IMR-90 (cell line): Measurements from ENCODE around the gene PLXNB3. TPM values are rescaled to one million over a fixed set of nuclear protein-coding genes. Genes with fewer than 3 reads are reported as not detected.

ENCODE experiments used
- ATAC-seq: fragments of 200-7000 bp; cut with Tn5 transposase; 2 replicates; pipeline ENCODE4 v1.9.1; 2020; ENCODE audit warnings: low read depth, mild to moderate bottlenecking, moderate library complexity
- BruUV-seq: library from RNA; stranded (reverse); fragments of 400-500 nt; replicated peaks from 2 replicates; lab custom pipeline; 2021; lab: Mats Ljungman, UMichigan
- CTCF ChIA-PET: fragments of 300-600 bp; formaldehyde crosslinking; extraction: SDS; loops from one replicate; lab custom pipeline; 2021; ENCODE audit warnings: antibody characterized with exemption; lab: Yijun Ruan, JAX
- POLR2A ChIA-PET: fragments of 300-600 bp; sonication (Branson Sonifier 250); formaldehyde crosslinking; loops from one replicate; lab custom pipeline; 2022; ENCODE audit warnings: antibody characterized with exemption; ENCODE audit not compliant: unreplicated experiment; lab: Charles Lee
- DNase-seq: peaks from one replicate; pipeline ENCODE4 v3.0.0; 2013
- H2AFZ ChIP-seq: replicated peaks from 2 replicates; pipeline ENCODE3; 2013; ENCODE audit warnings: low read length, mild to moderate bottlenecking; ENCODE audit not compliant: poor library complexity
- H2AK5ac ChIP-seq: 2 replicates; pipeline ENCODE4 v1.6.1; 2013; ENCODE audit warnings: low read depth, low read length, inconsistent platforms
- H2AK9ac ChIP-seq: replicated peaks from 2 replicates; pipeline ENCODE3; 2013; ENCODE audit warnings: mild to moderate bottlenecking, low read depth, low read length, moderate library complexity; ENCODE audit not compliant: poor library complexity
- H2BK120ac ChIP-seq: 2 replicates; pipeline ENCODE4 v1.6.1; 2013; ENCODE audit warnings: low read depth, low read length, inconsistent platforms
- H2BK15ac ChIP-seq: 3 replicates; pipeline ENCODE4 v1.6.1; 2013; ENCODE audit warnings: low read depth, low read length, inconsistent platforms
- H2BK20ac ChIP-seq: 2 replicates; pipeline ENCODE4 v1.6.1; 2013; ENCODE audit warnings: low read depth, mild to moderate bottlenecking, inconsistent platforms, low read length, moderate library complexity
- H2BK5ac ChIP-seq: 2 replicates; pipeline ENCODE4 v1.6.1; 2013; ENCODE audit warnings: mild to moderate bottlenecking, low read depth, low read length, inconsistent platforms; ENCODE audit not compliant: poor library complexity, severe bottlenecking
- H3K14ac ChIP-seq: replicated peaks from 2 replicates; pipeline ENCODE4 v1.6.1; 2013; ENCODE audit warnings: low read depth, low read length, inconsistent platforms
- H3K18ac ChIP-seq: 2 replicates; pipeline ENCODE4 v1.6.1; 2013; ENCODE audit warnings: low read depth, low read length, control low read depth
- H3K23ac ChIP-seq: 2 replicates; pipeline ENCODE4 v1.6.1; 2013; ENCODE audit warnings: low read depth, low read length, inconsistent platforms
- H3K27ac ChIP-seq: 2 replicates; pipeline ENCODE4 v1.5.1; 2013; ENCODE audit warnings: mild to moderate bottlenecking, control low read depth, low read length; ENCODE audit not compliant: insufficient read depth
- H3K27me3 ChIP-seq: 2 replicates; pipeline ENCODE4 v1.6.1; 2013; ENCODE audit warnings: low read length; ENCODE audit not compliant: control insufficient read depth, insufficient read depth
- H3K36me3 ChIP-seq: 2 replicates; pipeline ENCODE4 v1.6.1; 2013; ENCODE audit warnings: low read length, mixed read lengths; ENCODE audit not compliant: control insufficient read depth, insufficient read depth
- H3K4ac ChIP-seq: 2 replicates; pipeline ENCODE4 v1.6.1; 2013; ENCODE audit warnings: low read depth, low read length, inconsistent platforms
- H3K4me1 ChIP-seq: 2 replicates; pipeline ENCODE4 v1.6.1; 2013; ENCODE audit warnings: low read length, mixed read lengths; ENCODE audit not compliant: control insufficient read depth, insufficient read depth
- H3K4me2 ChIP-seq: 2 replicates; pipeline ENCODE4 v1.6.1; 2013; ENCODE audit warnings: low read depth, mild to moderate bottlenecking, control low read depth, low read length, moderate library complexity
- H3K4me3 ChIP-seq: 2 replicates; pipeline ENCODE4 v1.5.1; 2013; ENCODE audit warnings: low read depth, mild to moderate bottlenecking, control low read depth, low read length, moderate library complexity; ENCODE audit not compliant: insufficient read depth
- H3K56ac ChIP-seq: 2 replicates; pipeline ENCODE4 v1.6.1; 2013; ENCODE audit warnings: low read length, inconsistent platforms; ENCODE audit not compliant: insufficient read depth; ENCODE audit errors: extremely low read depth
- H3K79me1 ChIP-seq, 2 experiments: 2 replicates each; pipeline ENCODE4 v1.6.1; 2013; ENCODE audit warnings: low read length in 2 of 2, inconsistent platforms in 1 of 2, low read depth in 1 of 2
- H3K9ac ChIP-seq: 2 replicates; pipeline ENCODE4 v1.6.1; 2013; ENCODE audit warnings: low read depth, low read length, control low read depth
- H3K9me1 ChIP-seq: 2 replicates; pipeline ENCODE4 v1.6.1; 2013; ENCODE audit warnings: low read length, inconsistent platforms; ENCODE audit not compliant: insufficient read depth
- H3K9me3 ChIP-seq: 2 replicates; pipeline ENCODE4 v1.6.1; 2013; ENCODE audit warnings: low read length; ENCODE audit not compliant: control insufficient read depth, insufficient read depth
- H4K20me1 ChIP-seq: 2 replicates; pipeline ENCODE4 v1.6.1; 2013; ENCODE audit warnings: low read length, inconsistent platforms; ENCODE audit not compliant: insufficient read depth
- H4K5ac ChIP-seq: 2 replicates; pipeline ENCODE4 v1.6.1; 2013; ENCODE audit warnings: mild to moderate bottlenecking, low read depth, low read length, control low read depth
- H4K8ac ChIP-seq, 2 experiments: 2 replicates each; pipeline ENCODE4 v1.6.1; 2013; ENCODE audit warnings: low read depth in 2 of 2, low read length in 2 of 2, control low read depth in 1 of 2, inconsistent platforms in 1 of 2
- H4K91ac ChIP-seq: 2 replicates; pipeline ENCODE4 v1.6.1; 2013; ENCODE audit warnings: low read depth, low read length, inconsistent platforms; ENCODE audit not compliant: insufficient read depth
- BHLHE40 ChIP-seq: fragments of 150-350 bp; IDR thresholded peaks from 2 replicates; pipeline ENCODE4 v1.6.1; 2016; ENCODE audit warnings: mild to moderate bottlenecking, low read depth, low read length
- CEBPB ChIP-seq: IDR thresholded peaks from 2 replicates; pipeline ENCODE4 v1.6.1; 2012; ENCODE audit warnings: low read depth, low read length, improper control_type of control experiment
- CTCF ChIP-seq: conservative IDR thresholded peaks from 2 replicates; pipeline ENCODE4 v1.5.1; 2012; ENCODE audit warnings: mild to moderate bottlenecking, low read depth, low read length, improper control_type of control experiment
- ELK1 ChIP-seq: fragments of 150-350 bp; IDR thresholded peaks from 2 replicates; pipeline ENCODE4 v1.6.1; 2016; ENCODE audit warnings: low read depth, mild to moderate bottlenecking, low read length, moderate library complexity, borderline replicate concordance
- FOS ChIP-seq: fragments of 150-350 bp; IDR thresholded peaks from 2 replicates; pipeline ENCODE4 v1.6.1; 2016; ENCODE audit warnings: low read depth, low read length
- MAFK ChIP-seq: IDR thresholded peaks from 2 replicates; pipeline ENCODE4 v1.6.1; 2012; ENCODE audit warnings: low read depth, low read length, improper control_type of control experiment
- MXI1 ChIP-seq: IDR thresholded peaks from 2 replicates; pipeline ENCODE4 v1.6.1; 2012; ENCODE audit warnings: low read depth, mild to moderate bottlenecking, low read length, moderate library complexity, borderline replicate concordance
- POLR2A ChIP-seq: IDR thresholded peaks from 2 replicates; pipeline ENCODE4 v1.6.1; 2012; ENCODE audit warnings: mild to moderate bottlenecking, low read depth, low read length
- RFX5 ChIP-seq: IDR thresholded peaks from 2 replicates; pipeline ENCODE4 v1.8.0; 2012; ENCODE audit warnings: low read depth, mild to moderate bottlenecking, low read length, moderate library complexity
- USF2 ChIP-seq: fragments of 150-350 bp; IDR thresholded peaks from 2 replicates; pipeline ENCODE4 v1.6.1; 2017; ENCODE audit warnings: mild to moderate bottlenecking, antibody characterized with exemption, low read length, low read depth
- WGBS, 2 experiments: methylation state at CpG; one replicate each; pipeline versions ENCODE4 v1.1.5 to v1.1.7; 2013; ENCODE audit warnings: missing lambda C conversion rate in 2 of 2; ENCODE audit not compliant: insufficient read length in 1 of 2; ENCODE audit errors: extremely low coverage in 2 of 2; 5-methylcytosine and 5-hydroxymethylcytosine counted together
- dilution Hi-C: fragments of 300-500 bp; cut with HindIII; formaldehyde crosslinking; loops from one replicate; pipeline ENCODE4 v1.14.3; 2018; ENCODE audit warnings: low sequenced_read_pairs; ENCODE audit not compliant: unreplicated experiment
- in situ Hi-C: fragments of 300-500 bp; cut with MboI; formaldehyde crosslinking; loops from 3 replicates; pipeline ENCODE4 v1.14.3; 2019; ENCODE audit warnings: low sequenced_read_pairs, inconsistent platforms, mixed read lengths
- intact Hi-C: fragments of 100-400 bp; cut with micrococcal nuclease; formaldehyde crosslinking; loops from 2 replicates; pipeline ENCODE4 v1.10.0; 2022
- polyA plus RNA-seq, 3 experiments: library from polyadenylated mRNA; depleted of rRNA; stranded (reverse); fragments of >200 nt; gene quantifications; 2 replicates each; pipeline ENCODE4 v1.2.3, GENCODE V29; 2012; ENCODE audit warnings: low replicate concordance in 1 of 3
- total RNA-seq: library from RNA; depleted of rRNA; stranded (reverse); fragments of >200 nt; gene quantifications from 2 replicates; pipeline ENCODE4 v1.2.3, GENCODE V29; 2012

PLXNB3 gene
- total and polyA plus RNA-seq, 2 of the 4 experiments (the other 2 are of a cell fraction): 0.36 to 22.3 TPM

GRCh38 chrX:153770601-153771414 is 6.8 kb downstream of the PLXNB3 start (continued):
- no peak for TF ChIP-seq USF2

GRCh38 chrX:153771415-153772315 is 7.6 kb downstream of the PLXNB3 start:
- Histone ChIP-seq H3K4me1 (peaks cover 2% of the 10 kb centered on the region), H3K4ac (no peak overlapping the region), H3K4me3 (no peak overlapping the region), H3K36me3 (peaks cover 2% of the 10 kb centered on the region; the same call in 1 of the 2 replicates), H2AK5ac (no peak overlapping the region), H4K20me1 (no peaks in the 10 kb centered on the region), H3K9me3 (no peaks in the 10 kb centered on the region; the same call in 1 of the 2 replicates), H3K14ac (no peak overlapping the region), H3K27ac (no peak overlapping the region), H3K9me1 (no peaks in the 10 kb centered on the region), H2AFZ (no peak overlapping the region), H2BK120ac (no peak overlapping the region), H2BK15ac (no peak overlapping the region), H3K56ac (no peak overlapping the region), H3K9ac (no peak overlapping the region), H3K79me1 (no peaks in the 10 kb centered on the region), H2AK9ac (no peak overlapping the region), H4K5ac (no peak overlapping the region), H4K91ac (no peak overlapping the region), H4K8ac (no peak overlapping the region), H2BK20ac (no peak overlapping the region), H3K27me3 (no peaks in the 10 kb centered on the region), H3K23ac (no peak overlapping the region), H2BK5ac (no peak overlapping the region), H3K4me2 (no peak overlapping the region), H3K18ac (no peak overlapping the region)
- dilution Hi-C loops: no loop called here
- POLR2A ChIA-PET: no interaction called here
- no TSS peak for BruUV-seq
- no peak for ATAC-seq
- DNase-seq: no peak
- in situ Hi-C loops: no loop called here
- intact Hi-C loops: no loop called here
- 85% methylated on average over 8 of the region's 37 CpGs; no CpG with 5 or more reads in 1 of the 2 experiments for WGBS, 2 experiments
- CTCF ChIA-PET: no interaction called here
- TF ChIP-seq FOS: no peak
- TF ChIP-seq MXI1: no peak
- TF ChIP-seq ELK1: no peak
- TF ChIP-seq BHLHE40: no peak
- no peak for TF ChIP-seq CTCF
- TF ChIP-seq RFX5: no peak
- TF ChIP-seq MAFK: no peak
- no peak for TF ChIP-seq POLR2A
- TF ChIP-seq CEBPB: no peak
